Glutamatergic neuron (in vitro differentiated cells): ENCODE data around the gene RUNX3. TPM values are rescaled to one million over a fixed set of nuclear protein-coding genes. Genes with fewer than 3 reads are reported as not detected.

Source experiments
- DNase-seq: peaks from one replicate; pipeline ENCODE4 v3.0.0; 2022
- H3K27ac Mint-ChIP-seq: one replicate; pipeline ENCODE4 v1.8.0; 2020; ENCODE audit warnings: mild to moderate bottlenecking, mixed read lengths, inconsistent platforms; ENCODE audit not compliant: unreplicated experiment
- H3K27me3 Mint-ChIP-seq: one replicate; pipeline ENCODE4 v1.8.0; 2020; ENCODE audit warnings: mild to moderate bottlenecking, moderate library complexity, mixed read lengths, inconsistent platforms; ENCODE audit not compliant: unreplicated experiment
- H3K36me3 Mint-ChIP-seq: one replicate; pipeline ENCODE4 v1.8.0; 2020; ENCODE audit warnings: mild to moderate bottlenecking, mixed read lengths, inconsistent platforms; ENCODE audit not compliant: unreplicated experiment
- H3K4me1 Mint-ChIP-seq: one replicate; pipeline ENCODE4 v1.8.0; 2020; ENCODE audit warnings: mild to moderate bottlenecking, low read depth, mixed read lengths, inconsistent platforms; ENCODE audit not compliant: unreplicated experiment
- H3K4me3 Mint-ChIP-seq: one replicate; pipeline ENCODE4 v1.8.0; 2020; ENCODE audit warnings: mild to moderate bottlenecking, mixed read lengths, inconsistent platforms; ENCODE audit not compliant: unreplicated experiment
- H3K9me3 Mint-ChIP-seq: one replicate; pipeline ENCODE4 v1.8.0; 2020; ENCODE audit warnings: mild to moderate bottlenecking, moderate library complexity, mixed read lengths, inconsistent platforms; ENCODE audit not compliant: unreplicated experiment
- CTCF ChIP-seq: fragments of 200-600 bp; sonication (generic); IDR thresholded peaks from one replicate; pipeline ENCODE4 v1.5.0; 2021; ENCODE audit not compliant: partially characterized antibody, unreplicated experiment
- total RNA-seq: library from RNA; stranded (reverse); fragmentation: NEBNext Ultra II Directional; extraction: Animal tissue kit (Norgen Biotek cat#: 25700); gene quantifications from one replicate; pipeline ENCODE4 v1.2.1, GENCODE V29; 2021; ENCODE audit not compliant: unreplicated experiment

RUNX3 gene
- total RNA-seq, 1 donor from 2014 or later = 0.15 TPM

GRCh38 chr1:24936684-24937083 is 6.6 kb upstream of the RUNX3 start:
- H3K4me1 Mint-ChIP-seq = peaks cover 13% of the 10 kb centered on the region
- TF ChIP-seq CTCF = no peak
- peaks cover 21% of the 10 kb centered on the region for H3K27me3 Mint-ChIP-seq
- H3K27ac Mint-ChIP-seq = no peak overlapping the region
- no peaks in the 10 kb centered on the region for H3K36me3 Mint-ChIP-seq
- no peak overlapping the region for H3K4me3 Mint-ChIP-seq
- no peak for DNase-seq
- peaks cover 6% of the 10 kb centered on the region for H3K9me3 Mint-ChIP-seq

- H3K4me1 Mint-ChIP-seq = peaks cover 6% of the 10 kb centered on the region
- no peak overlapping the region for H3K4me3 Mint-ChIP-seq
- no peaks in the 10 kb centered on the region for H3K36me3 Mint-ChIP-seq
- no peak for DNase-seq
- no peak overlapping the region for H3K27ac Mint-ChIP-seq
- H3K27me3 Mint-ChIP-seq = peaks cover 24% of the 10 kb centered on the region
- no peak for TF ChIP-seq CTCF
- H3K9me3 Mint-ChIP-seq = peaks cover 8% of the 10 kb centered on the region
Measured at GRCh38 chr1:24935615-24936484, 5.8 kb upstream of the RUNX3 start.

GRCh38 chr1:24935196-24935526 is 5.1 kb upstream of the RUNX3 start:
- no peak for TF ChIP-seq CTCF
- peaks cover 5% of the 10 kb centered on the region for H3K4me1 Mint-ChIP-seq
- peaks cover 24% of the 10 kb centered on the region for H3K27me3 Mint-ChIP-seq
- H3K9me3 Mint-ChIP-seq = peaks cover 8% of the 10 kb centered on the region
- H3K4me3 Mint-ChIP-seq = no peak overlapping the region
- H3K27ac Mint-ChIP-seq = no peak overlapping the region
- H3K36me3 Mint-ChIP-seq = no peaks in the 10 kb centered on the region
- DNase-seq = no peak

- Mint-ChIP-seq H3K27ac (no peak overlapping the region), H3K27me3 (peaks cover 22% of the 10 kb centered on the region), H3K9me3 (peaks cover 8% of the 10 kb centered on the region), H3K36me3 (no peaks in the 10 kb centered on the region), H3K4me1 (peaks cover under 1% of the 10 kb centered on the region), H3K4me3 (no peak overlapping the region)
- no peak for DNase-seq
- TF ChIP-seq CTCF = no peak
Measured at GRCh38 chr1:24934310-24935195, 4.5 kb upstream of the RUNX3 start.
